HG02970 (cell line): ENCODE measurements around the gene RNF114.
"Not testable (repeated sequence)": the region's sequence is repeated elsewhere in the genome, so short reads cannot be mapped to it uniquely, and the experiment has no call there.

Experiments
- ATAC-seq: cut with Tn5 transposase; IDR thresholded peaks from one replicate; pipeline ENCODE4 v1.9.1; 2021; ENCODE audit warnings: mild to moderate bottlenecking, moderate library complexity, moderate number of reproducible peaks; ENCODE audit not compliant: unreplicated experiment, low FRiP score

RNF114 gene

DNA sequence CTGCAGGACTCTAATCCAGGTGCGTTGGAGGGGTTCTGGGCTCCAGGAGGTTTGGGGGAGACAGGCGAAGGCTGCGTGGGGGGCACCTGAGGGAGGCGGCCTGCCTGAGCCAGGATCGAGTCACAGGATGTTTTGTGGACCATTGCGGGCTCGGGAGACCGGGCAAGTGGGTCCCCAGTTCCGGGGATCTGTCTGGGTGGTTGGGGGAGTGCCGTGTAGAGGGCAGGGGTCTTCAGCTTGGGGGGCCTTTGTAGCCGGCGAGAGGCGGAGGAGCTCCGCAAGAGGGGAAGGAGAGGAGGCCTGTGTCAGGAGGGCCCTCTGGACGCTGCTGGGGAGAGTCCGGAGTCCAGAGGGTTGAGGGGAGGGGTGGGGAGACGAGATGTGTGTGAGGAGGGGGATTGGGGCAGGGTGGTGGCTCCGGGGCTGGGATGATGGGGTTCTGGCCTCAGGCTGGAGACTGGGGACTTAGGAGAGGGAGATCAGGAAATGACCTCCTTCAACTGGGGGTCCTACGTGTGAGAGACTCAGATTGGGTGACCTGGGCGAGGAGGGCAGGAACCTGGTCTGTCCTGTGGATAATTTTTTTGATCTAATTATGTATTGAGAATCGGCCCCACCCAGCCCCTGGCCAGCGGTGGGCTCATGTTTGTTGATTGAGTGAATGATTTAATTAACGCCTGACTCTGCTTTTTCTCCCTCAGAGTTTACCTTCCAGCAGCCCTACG lies 47.1 kb downstream of the RNF114 start:
- peak; percentile 3 for ATAC-seq

DNA sequence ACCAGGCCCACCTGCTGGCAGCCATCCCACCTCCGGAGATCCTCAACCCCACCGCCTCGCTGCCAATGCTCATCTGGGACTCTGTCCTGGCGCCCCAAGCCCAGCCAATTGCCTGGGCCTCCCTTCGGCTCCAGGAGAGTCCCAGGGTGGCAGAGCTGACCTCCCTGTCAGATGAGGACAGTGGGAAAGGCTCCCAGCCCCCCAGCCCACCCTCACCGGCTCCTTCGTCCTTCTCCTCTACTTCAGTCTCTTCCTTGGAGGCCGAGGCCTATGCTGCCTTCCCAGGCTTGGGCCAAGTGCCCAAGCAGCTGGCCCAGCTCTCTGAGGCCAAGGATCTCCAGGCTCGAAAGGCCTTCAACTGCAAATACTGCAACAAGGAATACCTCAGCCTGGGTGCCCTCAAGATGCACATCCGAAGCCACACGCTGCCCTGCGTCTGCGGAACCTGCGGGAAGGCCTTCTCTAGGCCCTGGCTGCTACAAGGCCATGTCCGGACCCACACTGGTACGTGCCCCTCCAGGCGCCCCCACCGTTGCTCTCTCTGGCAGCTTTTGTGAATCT lies 47.7 kb downstream of the RNF114 start:
- no peak for ATAC-seq

DNA sequence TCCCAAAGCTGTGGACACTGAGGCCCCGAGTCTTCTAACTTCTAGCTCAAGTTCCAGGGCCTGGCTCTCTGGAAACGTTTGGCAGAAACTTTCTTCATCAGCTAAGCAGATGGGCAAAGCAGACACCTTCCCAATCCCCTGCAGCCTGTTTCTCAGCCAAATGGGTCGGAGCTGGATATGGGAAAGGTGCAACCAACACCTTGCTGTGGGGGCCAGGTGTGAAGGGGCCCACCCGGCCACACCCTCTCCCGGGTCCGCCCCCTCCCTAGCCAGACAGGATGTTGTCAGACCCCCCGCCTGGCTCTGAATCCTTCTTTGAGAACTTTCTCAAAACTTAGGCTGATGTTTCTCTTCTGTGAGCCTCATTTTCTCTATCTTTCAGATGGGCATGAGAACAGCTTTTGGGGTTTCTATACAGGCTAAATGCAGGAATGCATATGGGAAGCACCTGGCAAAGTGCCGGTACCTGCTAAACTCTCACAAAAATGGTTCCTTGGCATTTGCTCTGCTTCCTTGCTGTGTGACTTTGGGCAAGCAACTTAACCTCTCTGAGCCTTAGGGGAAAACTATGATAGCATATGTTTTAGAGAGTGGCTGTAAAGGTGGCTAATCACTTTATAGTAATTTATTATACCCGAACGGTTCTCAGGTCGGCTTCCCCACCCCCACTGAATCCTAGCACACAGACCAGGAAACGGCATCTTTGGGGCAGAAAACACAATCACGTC lies 48.4 kb downstream of the RNF114 start:
- no peak for ATAC-seq

DNA sequence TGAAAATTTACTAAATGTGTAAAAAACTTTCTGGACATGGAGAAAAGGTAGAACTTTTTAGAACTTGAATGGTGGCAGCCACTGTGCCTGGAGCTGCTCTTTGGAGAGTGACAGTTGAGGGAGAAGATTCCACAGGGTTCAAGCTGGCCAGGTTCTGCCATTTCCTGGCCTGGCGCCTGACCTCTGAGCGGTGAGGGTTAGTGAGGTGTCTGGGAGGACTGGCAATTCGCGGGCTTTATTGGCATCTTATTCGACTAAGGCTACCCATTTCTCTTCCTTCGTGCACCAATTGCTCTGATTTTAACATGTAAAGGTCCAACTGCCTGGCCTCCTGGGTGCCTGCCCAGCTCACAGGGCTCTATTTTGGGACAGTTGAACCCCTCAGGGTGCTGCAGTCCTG lies 49.0 kb downstream of the RNF114 start:
- no peak for ATAC-seq

DNA sequence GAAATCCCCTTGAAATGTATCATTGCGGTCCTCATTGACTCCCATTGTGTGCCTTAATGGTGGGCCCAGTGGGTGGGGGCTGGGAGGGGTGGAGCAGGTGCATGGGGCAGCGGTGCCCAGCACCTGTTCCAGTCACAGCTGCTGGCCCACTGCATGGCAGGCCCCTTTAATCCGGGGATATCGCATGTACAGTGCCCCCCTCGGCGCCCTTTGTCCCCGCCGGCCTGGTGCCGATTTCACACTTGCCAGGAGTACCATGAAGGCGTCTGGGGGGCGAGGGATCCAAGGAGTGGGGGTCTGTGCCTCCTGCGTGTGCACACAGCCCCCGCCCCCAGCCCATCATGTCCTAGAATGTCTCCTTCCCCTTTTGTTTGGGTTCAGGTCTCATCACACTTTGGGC lies 49.4 kb downstream of the RNF114 start:
- ATAC-seq = no peak

DNA sequence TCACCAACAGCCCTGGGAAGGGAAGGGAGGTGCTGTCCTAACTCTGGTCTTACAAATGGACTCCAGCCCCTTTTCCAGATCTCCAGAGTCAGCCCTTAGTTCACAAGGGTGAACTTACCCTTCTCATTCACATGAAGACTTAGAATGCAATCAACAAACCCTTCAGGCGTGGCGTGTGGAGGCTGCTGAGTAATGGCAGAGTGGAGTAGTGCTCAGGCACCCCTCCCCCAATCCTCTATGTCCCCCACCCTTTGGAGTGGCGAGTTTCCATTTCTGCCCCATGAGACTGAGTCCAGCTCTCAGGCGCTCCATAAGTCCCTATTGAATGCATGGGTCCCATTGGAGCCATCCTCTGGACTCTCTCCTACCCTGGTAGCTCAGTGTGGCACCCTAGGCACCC lies 49.9 kb downstream of the RNF114 start:
- no peak for ATAC-seq

DNA sequence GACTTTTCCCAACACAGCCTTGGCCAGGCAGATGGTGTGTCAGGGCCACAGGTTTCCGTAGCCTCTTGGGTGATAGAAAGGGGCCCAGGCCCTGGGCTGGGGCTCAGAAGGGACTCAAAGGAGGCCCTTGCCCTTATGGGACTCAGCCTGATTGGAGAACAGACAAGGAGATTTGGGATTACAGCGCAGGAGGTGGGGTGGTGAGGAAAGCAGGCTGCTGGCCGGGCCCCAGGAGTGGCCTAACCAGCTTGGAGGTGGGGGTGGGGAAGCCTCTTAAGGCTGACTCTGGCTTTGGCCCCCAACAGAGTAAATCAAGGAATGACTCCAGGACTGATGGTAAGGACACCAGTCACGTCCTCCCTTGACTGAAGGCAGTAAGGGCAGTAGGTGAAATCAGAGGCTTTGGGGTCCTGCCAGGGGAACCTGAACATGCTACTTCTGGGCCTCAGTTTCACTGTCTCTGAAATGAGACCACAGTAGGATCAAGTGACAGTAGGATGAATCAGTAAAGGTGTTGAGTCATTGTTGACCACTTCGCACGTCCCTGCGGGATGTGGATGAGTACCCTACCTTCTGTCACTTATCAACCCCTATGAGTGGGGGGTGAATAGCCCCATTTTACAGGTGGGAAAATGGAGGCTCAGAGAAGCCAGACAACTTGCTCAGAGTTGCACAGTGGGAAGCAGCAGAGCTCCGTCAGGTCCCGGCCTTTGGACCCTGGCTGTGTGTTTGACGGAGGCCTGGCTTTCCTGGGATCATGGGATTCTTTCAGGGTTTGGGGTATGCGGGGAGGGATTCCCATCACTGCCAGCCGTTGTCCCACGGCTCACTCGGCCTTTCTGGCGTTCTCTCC lies 51.0 kb downstream of the RNF114 start:
- no peak for ATAC-seq

DNA sequence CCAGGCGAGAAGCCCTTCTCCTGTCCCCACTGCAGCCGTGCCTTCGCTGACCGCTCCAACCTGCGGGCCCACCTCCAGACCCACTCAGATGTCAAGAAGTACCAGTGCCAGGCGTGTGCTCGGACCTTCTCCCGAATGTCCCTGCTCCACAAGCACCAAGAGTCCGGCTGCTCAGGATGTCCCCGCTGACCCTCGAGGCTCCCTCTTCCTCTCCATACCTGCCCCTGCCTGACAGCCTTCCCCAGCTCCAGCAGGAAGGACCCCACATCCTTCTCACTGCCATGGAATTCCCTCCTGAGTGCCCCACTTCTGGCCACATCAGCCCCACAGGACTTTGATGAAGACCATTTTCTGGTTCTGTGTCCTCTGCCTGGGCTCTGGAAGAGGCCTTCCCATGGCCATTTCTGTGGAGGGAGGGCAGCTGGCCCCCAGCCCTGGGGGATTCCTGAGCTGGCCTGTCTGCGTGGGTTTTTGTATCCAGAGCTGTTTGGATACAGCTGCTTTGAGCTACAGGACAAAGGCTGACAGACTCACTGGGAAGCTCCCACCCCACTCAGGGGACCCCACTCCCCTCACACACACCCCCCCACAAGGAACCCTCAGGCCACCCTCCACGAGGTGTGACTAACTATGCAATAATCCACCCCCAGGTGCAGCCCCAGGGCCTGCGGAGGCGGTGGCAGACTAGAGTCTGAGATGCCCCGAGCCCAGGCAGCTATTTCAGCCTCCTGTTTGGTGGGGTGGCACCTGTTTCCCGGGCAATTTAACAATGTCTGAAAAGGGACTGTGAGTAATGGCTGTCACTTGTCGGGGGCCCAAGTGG lies 51.9 kb downstream of the RNF114 start:
- no peak for ATAC-seq

DNA sequence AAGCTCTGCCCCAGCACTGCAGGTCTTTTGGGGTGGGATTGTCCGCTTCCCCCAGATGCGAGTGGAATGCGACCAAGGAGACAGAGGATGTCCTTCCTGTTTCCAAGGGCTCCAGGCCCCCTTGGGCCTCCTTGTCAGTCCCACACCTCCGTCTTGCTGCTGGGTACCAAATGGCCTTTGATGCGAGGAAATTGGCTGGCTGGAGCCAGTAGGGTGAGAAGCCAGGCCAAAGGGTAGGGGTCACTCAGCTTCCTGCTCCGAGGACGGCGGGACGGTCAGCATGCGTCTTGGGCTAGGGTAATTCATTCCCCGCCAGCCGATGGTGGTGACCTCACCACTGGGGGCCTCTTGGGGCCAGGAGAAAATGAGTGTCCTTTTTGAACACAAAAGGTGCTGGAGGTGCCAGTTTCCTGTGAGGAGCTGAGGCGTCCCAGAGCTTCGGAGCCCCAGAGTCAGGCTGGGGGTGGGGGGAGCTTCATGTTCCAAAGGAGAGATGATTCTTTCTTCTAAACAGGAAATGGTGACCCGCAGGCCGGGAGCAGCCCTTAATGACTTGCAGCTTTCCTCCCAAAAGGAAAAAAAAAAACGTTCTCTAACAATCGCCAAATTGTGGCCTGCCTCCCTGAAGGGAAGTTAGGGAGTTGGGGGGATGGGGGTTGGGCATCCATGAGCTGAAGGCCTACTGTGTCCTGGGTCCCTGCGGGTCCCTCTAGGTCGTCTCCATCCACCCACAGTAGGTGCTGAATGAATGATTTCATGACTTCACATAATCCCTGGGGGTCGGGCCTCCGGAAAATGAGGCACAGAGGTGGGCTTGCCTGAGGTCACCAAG lies 53.3 kb downstream of the RNF114 start:
- no peak for ATAC-seq

DNA sequence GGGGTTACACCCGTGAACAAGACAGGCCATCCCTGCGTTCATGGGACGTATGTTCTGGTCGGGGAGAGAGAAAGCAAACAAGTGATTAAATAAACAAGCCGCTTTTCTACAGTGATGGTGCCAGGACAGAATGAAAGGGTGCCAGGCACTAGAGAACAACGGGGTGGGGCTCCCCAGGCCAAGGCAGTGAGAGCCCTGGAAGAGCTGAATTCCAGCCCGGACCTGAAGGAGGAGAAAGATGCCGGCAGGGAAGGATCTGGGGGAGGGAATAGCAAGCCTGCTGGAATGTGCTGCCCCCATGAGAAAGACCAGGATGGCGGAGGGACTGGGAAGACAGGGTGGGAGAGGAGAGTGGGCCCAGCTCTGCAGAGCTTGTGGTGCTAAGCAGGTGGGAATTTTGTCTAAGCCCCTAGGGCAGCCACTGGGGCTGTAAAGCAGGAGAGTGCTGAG lies 54.1 kb downstream of the RNF114 start:
- no peak for ATAC-seq

DNA sequence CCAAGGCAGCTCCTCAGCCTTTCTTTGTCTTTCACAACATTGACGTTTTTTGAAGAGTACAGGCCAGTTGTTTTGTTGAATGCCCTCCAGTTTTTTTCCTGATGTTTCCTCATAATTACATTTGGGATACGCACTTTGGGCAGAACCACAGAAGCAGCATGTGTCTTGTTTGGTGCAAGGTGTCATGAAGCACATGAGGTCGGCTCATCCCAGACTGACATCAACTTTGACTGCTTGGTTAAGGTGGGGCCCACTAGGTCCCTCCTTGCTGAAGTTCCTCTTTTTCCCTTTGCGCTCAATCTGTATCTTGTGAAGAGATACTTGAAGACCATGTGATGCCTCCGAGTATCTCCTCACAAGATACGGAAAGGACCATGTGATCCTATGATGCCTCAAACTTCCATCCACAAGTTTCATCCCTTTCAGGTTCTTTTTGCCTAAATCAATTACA lies 57.1 kb downstream of the RNF114 start:
- no peak for ATAC-seq

DNA sequence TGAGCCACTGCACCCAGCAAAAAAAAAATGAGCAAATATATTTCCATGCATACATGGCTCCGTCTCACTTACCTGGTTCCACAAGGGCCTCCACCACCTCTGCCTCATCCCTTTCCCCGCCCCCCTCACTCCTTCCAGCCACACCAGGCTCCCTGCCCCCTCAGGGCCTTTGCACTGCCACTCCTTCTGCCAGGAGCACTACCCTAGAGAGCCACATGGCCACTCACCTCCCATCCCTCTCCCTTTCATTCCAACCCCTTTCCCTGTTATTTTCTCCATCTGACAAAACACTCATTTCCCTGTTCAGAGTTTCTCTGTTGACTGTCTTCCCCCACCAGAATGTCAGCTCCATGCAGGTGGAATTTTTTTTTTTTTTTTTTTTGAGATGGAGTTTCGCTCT lies 59.4 kb downstream of the RNF114 start:
- no peak for ATAC-seq

DNA sequence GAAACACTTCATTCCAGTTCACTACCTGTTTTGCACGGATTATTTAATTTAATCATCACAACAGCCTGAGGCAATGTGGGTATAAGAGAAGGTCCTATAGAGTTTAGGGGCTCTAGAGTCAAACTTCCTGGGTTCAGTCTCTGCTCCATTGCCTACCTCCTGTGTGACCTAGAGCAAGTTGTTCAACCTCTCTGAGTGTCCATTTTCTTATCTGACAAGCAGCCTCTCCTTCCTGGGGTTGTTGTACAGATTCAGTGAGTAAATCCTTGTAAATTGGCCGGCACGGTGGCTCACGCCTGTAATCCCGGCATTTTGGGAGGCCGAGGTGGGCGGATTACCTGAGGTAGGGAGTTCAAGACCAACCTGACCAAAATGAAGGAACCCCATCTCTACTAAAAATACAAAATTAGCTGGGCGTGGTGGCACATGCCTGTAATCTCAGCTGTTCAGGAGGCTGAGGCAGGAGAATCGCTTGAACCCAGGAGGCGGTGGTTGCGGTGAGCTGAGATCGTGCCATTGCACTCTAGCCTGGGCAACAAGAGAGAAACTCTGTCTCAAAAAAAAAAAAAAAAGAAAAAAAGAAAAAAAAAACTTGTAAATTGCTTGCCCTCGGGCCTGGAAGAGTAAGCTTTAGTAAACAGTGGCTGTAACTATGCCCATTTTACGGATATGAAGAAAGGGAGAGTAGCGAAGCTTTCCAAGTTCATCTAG lies 62.4 kb downstream of the RNF114 start:
- ATAC-seq = not testable (repeated sequence)

DNA sequence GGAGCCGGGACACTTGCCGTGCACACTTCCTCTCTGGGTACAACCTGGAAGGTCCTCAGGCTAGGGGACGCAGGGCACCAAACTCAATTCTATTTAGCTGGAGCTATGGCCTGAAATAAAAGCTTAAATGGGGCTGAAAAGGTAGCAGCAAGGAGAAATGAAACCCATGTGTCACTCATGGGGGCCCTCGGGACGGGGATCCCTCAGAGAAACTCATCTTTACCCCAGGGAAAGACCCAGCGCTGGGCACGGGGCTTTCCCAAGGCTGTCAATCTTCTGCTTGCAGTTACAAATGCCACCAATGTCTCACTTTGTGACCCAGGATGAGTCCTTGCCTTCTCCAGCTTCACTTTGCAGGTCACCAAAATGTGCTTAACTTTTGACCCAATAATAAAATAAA lies 63.1 kb downstream of the RNF114 start:
- ATAC-seq = no peak

DNA sequence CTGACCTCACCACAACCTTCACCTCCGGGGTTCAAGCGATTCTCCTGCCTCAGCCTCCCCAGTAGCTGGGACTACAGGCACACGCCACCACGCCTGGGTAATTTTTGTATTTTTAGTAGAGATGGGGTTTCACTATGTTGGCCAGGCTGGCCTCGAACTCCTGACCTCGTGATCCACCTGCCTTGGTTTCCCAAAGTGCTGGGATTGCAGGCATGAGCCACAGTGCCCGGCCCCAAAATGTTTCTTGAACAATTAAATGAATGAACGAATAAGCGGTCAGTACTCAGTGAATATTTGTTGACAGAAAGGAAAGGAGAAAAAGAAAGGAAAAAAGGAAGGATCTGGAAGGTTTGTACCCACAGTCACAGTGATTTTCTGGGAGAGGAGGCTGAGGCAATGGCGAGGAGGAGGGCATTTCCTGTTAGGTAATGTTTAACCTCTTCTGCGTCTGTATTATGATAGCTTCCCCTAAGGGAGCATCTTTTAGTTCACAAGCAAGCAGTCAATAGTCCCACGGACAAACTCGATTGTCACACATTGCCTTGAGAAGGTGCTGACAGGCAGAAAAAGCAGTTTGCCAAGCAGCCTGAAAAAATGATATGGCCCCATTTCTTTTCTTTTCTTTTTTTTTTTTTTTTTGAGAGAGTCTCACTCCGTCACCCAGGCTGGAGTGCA lies 64.5 kb downstream of the RNF114 start:
- not testable (repeated sequence) for ATAC-seq

DNA sequence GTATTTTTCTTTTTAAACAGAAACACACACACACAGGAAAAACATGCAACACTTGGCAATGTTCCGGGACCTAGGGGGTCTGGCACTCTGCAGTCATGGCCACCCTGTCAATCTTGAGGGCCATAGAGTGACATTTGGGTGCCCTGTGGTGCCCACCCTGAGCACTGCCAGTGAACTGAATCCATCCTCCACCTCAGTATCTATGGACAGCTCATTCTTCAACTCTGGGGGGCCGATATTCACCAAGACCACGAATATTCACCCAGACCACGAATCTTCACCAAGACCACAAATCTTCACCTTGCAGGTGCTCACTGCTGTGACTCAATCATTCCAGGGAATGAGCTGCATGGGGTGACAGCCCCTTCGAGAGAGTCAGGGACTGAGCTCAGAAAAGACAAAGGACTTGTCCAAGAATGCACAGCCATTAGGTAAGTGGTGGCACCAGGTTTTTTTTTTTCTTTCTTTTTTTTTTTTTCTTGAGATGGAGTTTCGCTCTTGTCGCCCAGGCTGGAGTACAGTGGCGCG lies 65.7 kb downstream of the RNF114 start:
- ATAC-seq = no peak

DNA sequence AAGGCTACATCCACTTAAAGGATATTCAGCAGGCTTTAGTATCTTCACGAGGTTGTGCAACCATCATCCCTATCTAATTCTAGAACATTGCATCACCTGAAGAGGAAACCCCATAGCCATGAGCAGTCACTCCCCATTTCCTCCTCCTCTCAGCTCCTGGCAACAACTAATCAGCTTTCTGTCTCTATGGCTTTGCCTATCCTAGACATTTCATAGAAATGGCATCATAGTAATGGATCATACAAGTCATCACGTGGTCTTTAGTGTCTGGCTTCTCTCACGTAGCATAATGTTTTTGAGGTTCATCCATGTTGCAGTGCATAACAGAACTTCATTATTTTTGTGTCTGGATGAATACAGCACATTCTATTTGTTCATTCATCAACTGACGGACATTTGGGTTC lies 67.1 kb downstream of the RNF114 start:
- ATAC-seq = no peak
